Neural progenitor cell (in vitro differentiated cells): ENCODE results near the gene HK1. TPM values are rescaled to one million over a fixed set of nuclear protein-coding genes. Genes with fewer than 3 reads are reported as not detected.
A peak's percentile ranks its signal among the peaks of the same experiment; 100 is the strongest.

Experiments used
- DNase-seq: peaks from one replicate; pipeline ENCODE4 v3.0.0-alpha.2; 2016; ENCODE audit warnings: low spot score
- H2AFZ ChIP-seq: fragments of 200-600 bp; sonication (generic); replicated peaks from 2 replicates; pipeline ENCODE4 v1.6.1; 2016; ENCODE audit warnings: antibody characterized with exemption
- H3F3A ChIP-seq: fragments of 200-600 bp; sonication (generic); 2 replicates; pipeline ENCODE4 v1.6.1; 2016; ENCODE audit warnings: antibody characterized with exemption, low read depth
- H3K27ac ChIP-seq: fragments of 200-600 bp; sonication (generic); 2 replicates; pipeline ENCODE4 v1.5.1; 2016; ENCODE audit warnings: mild to moderate bottlenecking
- H3K27me3 ChIP-seq: fragments of 200-600 bp; sonication (generic); 2 replicates; pipeline ENCODE4 v1.6.1; 2016; ENCODE audit warnings: mild to moderate bottlenecking, moderate library complexity
- H3K36me3 ChIP-seq: fragments of 200-600 bp; sonication (generic); 2 replicates; pipeline ENCODE4 v1.5.1; 2016
- H3K4me1 ChIP-seq: fragments of 200-600 bp; sonication (generic); 2 replicates; pipeline ENCODE4 v1.6.1; 2016; ENCODE audit warnings: mixed run types
- H3K4me2 ChIP-seq: fragments of 200-600 bp; sonication (generic); 2 replicates; pipeline ENCODE4 v1.6.1; 2016
- H3K4me3 ChIP-seq: fragments of 200-600 bp; sonication (generic); 2 replicates; pipeline ENCODE4 v1.5.1; 2016
- H3K79me2 ChIP-seq: fragments of 200-600 bp; sonication (generic); 2 replicates; pipeline ENCODE4 v1.6.1; 2016; ENCODE audit warnings: low read depth
- H3K9ac ChIP-seq: fragments of 200-600 bp; sonication (generic); 2 replicates; pipeline ENCODE4 v1.6.1; 2016
- H3K9me3 ChIP-seq: fragments of 200-600 bp; sonication (generic); 2 replicates; pipeline ENCODE4 v1.5.1; 2016; ENCODE audit warnings: low read depth
- H4K20me1 ChIP-seq: fragments of 200-600 bp; sonication (generic); 2 replicates; pipeline ENCODE4 v1.6.1; 2016; ENCODE audit warnings: low read depth
- H3K27ac Mint-ChIP-seq: 3 replicates; pipeline ENCODE4 v1.8.0; 2021; ENCODE audit warnings: mixed read lengths
- H3K27me3 Mint-ChIP-seq: 2 replicates; pipeline ENCODE4 v1.8.0; 2022; ENCODE audit warnings: low read depth, mild to moderate bottlenecking, inconsistent platforms, moderate library complexity, mixed read lengths; ENCODE audit not compliant: insufficient read depth
- H3K36me3 Mint-ChIP-seq: 3 replicates; pipeline ENCODE4 v1.8.0; 2021; ENCODE audit warnings: mixed read lengths
- H3K4me1 Mint-ChIP-seq: 3 replicates; pipeline ENCODE4 v1.8.0; 2021; ENCODE audit warnings: mixed read lengths
- H3K4me3 Mint-ChIP-seq: 3 replicates; pipeline ENCODE4 v1.8.0; 2021; ENCODE audit warnings: mild to moderate bottlenecking, moderate library complexity, mixed read lengths
- H3K9me3 Mint-ChIP-seq: 3 replicates; pipeline ENCODE4 v1.8.0; 2020; ENCODE audit warnings: mixed read lengths
- CTCF ChIP-seq: fragments of 200-600 bp; sonication (generic); IDR thresholded peaks from 2 replicates; pipeline ENCODE4 v1.5.1; 2017; ENCODE audit warnings: antibody characterized with exemption, mild to moderate bottlenecking
- EZH2 ChIP-seq: fragments of 200-600 bp; sonication (generic); IDR thresholded peaks from 2 replicates; pipeline ENCODE4 v1.6.1; 2017; ENCODE audit warnings: antibody characterized with exemption, mild to moderate bottlenecking, moderate library complexity
- EZH2phosphoT487 ChIP-seq: fragments of 200-600 bp; sonication (generic); IDR thresholded peaks from 2 replicates; pipeline ENCODE4 v1.6.1; 2017; ENCODE audit warnings: antibody characterized with exemption
- total RNA-seq: library from RNA; depleted of rRNA; stranded (reverse); fragments of >200 nt; gene quantifications from 2 replicates; pipeline ENCODE4 v1.2.3, GENCODE V29; 2015; ENCODE audit warnings: low replicate concordance

The HK1 gene
- 30.1 and 45.8 TPM in 2 replicates for total RNA-seq

- Histone ChIP-seq H3K4me2 (no peak within 1 kb of the TSS), H3K27me3 (no peaks in the 10 kb centered on the region), H4K20me1 (no peaks in the 10 kb centered on the region), H3K4me1 (peaks cover 16% of the 10 kb centered on the region), H2AFZ (peak within 1 kb of the TSS; percentile 90), H3K4me3 (no peak within 1 kb of the TSS), H3K79me2 (no peaks in the 10 kb centered on the region), H3K9me3 (no peaks in the 10 kb centered on the region), H3K9ac (no peak within 1 kb of the TSS), H3F3A (peaks cover 10% of the 10 kb centered on the region), H3K36me3 (no peaks in the 10 kb centered on the region), H3K27ac (no peak within 1 kb of the TSS)
- TF ChIP-seq CTCF (no peak), EZH2phosphoT487 (no peak), EZH2 (no peak)
- Mint-ChIP-seq H3K4me3 (peak within 1 kb of the TSS; percentile 9), H3K4me1 (peaks cover 27% of the 10 kb centered on the region), H3K9me3 (peaks cover 11% of the 10 kb centered on the region), H3K27ac (peak within 1 kb of the TSS; percentile 83), H3K36me3 (no peaks in the 10 kb centered on the region), H3K27me3 (no peaks in the 10 kb centered on the region)
- peak; percentile 67 for DNase-seq
These were observed at the start of gene HK1 for GRCh38 chr10:69278446-69278963. Gene HK1, plus strand, starts transcription at chr10:69278496.

- Histone ChIP-seq H3F3A (peaks cover 10% of the 10 kb centered on the region), H3K9ac (no peak overlapping the region), H3K9me3 (no peaks in the 10 kb centered on the region), H3K4me1 (peaks cover 8% of the 10 kb centered on the region), H4K20me1 (no peaks in the 10 kb centered on the region), H3K4me2 (no peak overlapping the region), H3K27me3 (no peaks in the 10 kb centered on the region), H2AFZ (no peak overlapping the region), H3K79me2 (no peaks in the 10 kb centered on the region), H3K36me3 (no peaks in the 10 kb centered on the region), H3K4me3 (no peak overlapping the region), H3K27ac (no peak overlapping the region)
- no peak for DNase-seq
- TF ChIP-seq EZH2phosphoT487 (no peak), CTCF (no peak), EZH2 (no peak)
- H3K27ac Mint-ChIP-seq = no peak overlapping the region
- H3K4me1 Mint-ChIP-seq = peaks cover 51% of the 10 kb centered on the region
- H3K27me3 Mint-ChIP-seq = peaks cover 9% of the 10 kb centered on the region
- no peak overlapping the region for H3K4me3 Mint-ChIP-seq
- no peaks in the 10 kb centered on the region for H3K36me3 Mint-ChIP-seq
- H3K9me3 Mint-ChIP-seq = no peaks in the 10 kb centered on the region
These were observed 48.7 kb upstream of the HK1 start for GRCh38 chr10:69229616-69229916.

GRCh38 chr10:69230128-69230527 is 48.2 kb upstream of the HK1 start:
- no peak for DNase-seq
- Mint-ChIP-seq H3K27me3 (peaks cover 6% of the 10 kb centered on the region), H3K27ac (peak overlapping the region; percentile 60), H3K9me3 (no peaks in the 10 kb centered on the region), H3K4me3 (no peak overlapping the region), H3K4me1 (peaks cover 49% of the 10 kb centered on the region), H3K36me3 (no peaks in the 10 kb centered on the region)
- Histone ChIP-seq H3K27me3 (no peaks in the 10 kb centered on the region), H3K4me2 (no peak overlapping the region), H3K4me3 (no peak overlapping the region), H3K36me3 (no peaks in the 10 kb centered on the region), H3F3A (peaks cover 12% of the 10 kb centered on the region), H3K9ac (no peak overlapping the region), H2AFZ (no peak overlapping the region), H3K27ac (no peak overlapping the region), H3K9me3 (no peaks in the 10 kb centered on the region), H3K79me2 (no peaks in the 10 kb centered on the region), H4K20me1 (no peaks in the 10 kb centered on the region), H3K4me1 (peaks cover 8% of the 10 kb centered on the region)
- TF ChIP-seq CTCF (no peak), EZH2 (no peak), EZH2phosphoT487 (no peak)
